ENCODE measurements around the gene PSMD2.
"Not testable (repeated sequence)": the region's sequence is repeated elsewhere in the genome, so short reads cannot be mapped to it uniquely, and the experiment has no call there.

PSMD2 gene

DNA sequence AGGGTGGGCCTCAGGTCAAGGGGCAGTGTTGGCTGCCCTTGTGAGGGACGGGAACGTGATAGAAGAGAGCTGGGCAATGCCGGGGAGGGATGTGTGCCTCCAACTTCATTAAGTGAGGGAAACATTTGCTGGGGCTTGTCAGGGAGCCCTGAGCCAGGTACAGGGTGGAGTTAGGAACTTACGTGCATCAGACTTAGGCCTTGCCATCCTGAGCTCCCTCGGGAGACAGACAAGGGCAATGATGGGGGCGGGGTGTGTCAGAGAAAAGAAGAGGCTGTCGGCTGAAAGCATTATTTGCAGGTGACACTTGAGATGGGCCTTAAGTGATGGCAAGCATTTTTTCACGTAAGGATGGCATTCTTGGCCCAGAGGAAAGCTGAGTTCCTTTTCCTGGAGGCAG, 40.0 kb downstream of the PSMD2 start:
- no peak for DNase-seq (ENCODE audit: low read depth, low spot score)

DNA sequence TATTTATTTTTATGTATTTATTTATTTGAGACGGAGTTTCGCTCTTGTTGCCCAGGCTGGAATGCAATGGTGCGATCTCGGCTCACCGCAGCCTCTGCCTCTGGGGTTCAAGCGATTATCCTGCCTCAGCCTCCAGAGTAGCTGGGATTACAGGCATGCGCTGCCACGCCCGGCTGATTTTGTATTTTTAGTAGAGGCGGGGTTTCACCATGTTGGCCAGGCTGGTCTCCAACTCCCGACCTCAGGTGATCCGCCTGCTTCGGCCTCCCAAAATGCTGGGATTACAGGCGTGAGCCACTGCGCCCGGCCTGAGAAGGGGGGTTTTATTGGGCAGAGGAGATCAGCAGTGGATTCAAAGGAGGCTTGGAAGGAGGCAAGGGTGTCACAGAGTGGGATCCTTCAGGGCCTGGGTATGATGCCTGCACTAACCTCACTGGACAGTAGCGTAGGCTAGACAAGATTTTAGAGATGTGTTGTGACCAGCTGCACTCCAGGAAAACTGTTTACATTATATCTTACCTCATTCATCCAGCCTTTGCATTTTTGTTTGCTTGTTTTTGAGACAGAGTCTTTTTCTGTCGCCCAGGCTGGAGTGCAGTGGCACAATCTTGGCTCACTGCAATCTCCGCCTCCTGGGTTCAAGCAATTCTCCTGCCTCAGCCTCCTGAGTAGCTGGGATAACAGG, 40.6 kb downstream of the PSMD2 start:
- not testable (repeated sequence) for DNase-seq (ENCODE audit: low read depth, low spot score)

DNA sequence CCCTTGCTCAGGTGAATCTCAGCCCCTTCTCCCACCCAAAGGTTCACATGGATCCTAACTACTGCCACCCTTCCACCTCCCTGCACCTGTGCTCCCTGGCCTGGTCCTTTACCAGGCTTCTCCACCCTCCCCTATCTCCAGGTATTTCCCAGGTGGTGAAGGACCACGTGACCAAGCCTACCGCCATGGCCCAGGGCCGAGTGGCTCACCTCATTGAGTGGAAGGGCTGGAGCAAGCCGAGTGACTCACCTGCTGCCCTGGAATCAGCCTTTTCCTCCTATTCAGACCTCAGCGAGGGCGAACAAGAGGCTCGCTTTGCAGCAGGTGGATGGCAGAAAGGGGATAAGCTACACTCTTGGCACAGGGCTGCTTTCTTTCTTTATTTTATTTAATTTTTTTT, 42.9 kb downstream of the PSMD2 start:
- no peak for DNase-seq (ENCODE audit: low read depth, low spot score)

DNA sequence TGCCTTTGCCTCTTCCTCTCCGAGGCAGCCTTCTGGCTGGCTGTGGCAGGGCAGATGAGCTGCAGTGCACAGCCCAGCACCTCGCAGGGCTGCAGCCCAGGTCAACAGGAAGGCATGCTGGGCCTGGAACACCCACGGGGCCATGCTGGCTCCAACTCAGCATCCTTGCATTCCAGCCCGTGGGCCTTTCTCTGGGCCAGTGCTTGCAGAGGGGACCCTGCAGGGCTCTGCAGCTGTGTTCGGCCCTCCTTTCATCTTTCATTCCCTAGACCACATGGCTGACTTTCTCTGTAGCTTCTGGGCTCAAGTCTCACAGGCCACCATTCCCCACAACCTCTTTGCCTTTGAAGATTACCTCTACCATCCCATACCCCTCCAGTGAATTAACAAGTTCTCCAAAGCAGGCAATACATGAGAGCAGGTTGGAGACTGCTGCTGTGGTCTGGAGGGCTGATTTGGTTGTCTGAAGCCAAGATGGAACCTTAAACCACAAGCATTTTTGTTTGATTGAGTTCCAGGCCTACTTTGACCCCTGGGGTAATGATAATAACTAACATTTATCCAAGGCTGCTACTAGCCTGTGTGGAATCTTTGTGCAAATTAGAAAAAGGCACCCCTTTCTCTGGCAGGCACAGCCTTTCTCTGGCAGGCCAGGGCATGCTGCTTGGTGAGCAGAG, 44.3 kb downstream of the PSMD2 start:
- no peak for DNase-seq (ENCODE audit: low read depth, low spot score)

DNA sequence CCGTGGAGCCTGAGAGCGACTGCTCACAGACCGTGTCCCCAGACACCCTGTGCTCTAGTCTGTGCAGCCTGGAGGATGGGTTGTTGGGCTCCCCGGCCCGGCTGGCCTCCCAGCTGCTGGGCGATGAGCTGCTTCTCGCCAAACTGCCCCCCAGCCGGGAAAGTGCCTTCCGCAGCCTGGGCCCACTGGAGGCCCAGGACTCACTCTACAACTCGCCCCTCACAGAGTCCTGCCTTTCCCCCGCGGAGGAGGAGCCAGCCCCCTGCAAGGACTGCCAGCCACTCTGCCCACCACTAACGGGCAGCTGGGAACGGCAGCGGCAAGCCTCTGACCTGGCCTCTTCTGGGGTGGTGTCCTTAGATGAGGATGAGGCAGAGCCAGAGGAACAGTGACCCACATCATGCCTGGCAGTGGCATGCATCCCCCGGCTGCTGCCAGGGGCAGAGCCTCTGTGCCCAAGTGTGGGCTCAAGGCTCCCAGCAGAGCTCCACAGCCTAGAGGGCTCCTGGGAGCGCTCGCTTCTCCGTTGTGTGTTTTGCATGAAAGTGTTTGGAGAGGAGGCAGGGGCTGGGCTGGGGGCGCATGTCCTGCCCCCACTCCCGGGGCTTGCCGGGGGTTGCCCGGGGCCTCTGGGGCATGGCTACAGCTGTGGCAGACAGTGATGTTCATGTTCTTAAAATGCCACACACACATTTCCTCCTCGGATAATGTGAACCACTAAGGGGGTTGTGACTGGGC, 45.7 kb downstream of the PSMD2 start:
- DNase-seq (ENCODE audit: low read depth, low spot score) = no peak

DNA sequence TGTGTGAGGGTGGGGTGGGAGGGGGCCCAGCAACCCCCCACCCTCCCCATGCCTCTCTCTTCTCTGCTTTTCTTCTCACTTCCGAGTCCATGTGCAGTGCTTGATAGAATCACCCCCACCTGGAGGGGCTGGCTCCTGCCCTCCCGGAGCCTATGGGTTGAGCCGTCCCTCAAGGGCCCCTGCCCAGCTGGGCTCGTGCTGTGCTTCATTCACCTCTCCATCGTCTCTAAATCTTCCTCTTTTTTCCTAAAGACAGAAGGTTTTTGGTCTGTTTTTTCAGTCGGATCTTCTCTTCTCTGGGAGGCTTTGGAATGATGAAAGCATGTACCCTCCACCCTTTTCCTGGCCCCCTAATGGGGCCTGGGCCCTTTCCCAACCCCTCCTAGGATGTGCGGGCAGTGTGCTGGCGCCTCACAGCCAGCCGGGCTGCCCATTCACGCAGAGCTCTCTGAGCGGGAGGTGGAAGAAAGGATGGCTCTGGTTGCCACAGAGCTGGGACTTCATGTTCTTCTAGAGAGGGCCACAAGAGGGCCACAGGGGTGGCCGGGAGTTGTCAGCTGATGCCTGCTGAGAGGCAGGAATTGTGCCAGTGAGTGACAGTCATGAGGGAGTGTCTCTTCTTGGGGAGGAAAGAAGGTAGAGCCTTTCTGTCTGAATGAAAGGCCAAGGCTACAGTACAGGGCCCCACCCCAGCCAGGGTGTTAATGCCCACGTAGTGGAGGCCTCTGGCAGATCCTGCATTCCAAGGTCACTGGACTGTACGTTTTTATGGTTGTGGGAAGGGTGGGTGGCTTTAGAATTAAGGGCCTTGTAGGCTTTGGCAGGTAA, 46.5 kb downstream of the PSMD2 start:
- DNase-seq (ENCODE audit: low read depth, low spot score) = no peak

DNA sequence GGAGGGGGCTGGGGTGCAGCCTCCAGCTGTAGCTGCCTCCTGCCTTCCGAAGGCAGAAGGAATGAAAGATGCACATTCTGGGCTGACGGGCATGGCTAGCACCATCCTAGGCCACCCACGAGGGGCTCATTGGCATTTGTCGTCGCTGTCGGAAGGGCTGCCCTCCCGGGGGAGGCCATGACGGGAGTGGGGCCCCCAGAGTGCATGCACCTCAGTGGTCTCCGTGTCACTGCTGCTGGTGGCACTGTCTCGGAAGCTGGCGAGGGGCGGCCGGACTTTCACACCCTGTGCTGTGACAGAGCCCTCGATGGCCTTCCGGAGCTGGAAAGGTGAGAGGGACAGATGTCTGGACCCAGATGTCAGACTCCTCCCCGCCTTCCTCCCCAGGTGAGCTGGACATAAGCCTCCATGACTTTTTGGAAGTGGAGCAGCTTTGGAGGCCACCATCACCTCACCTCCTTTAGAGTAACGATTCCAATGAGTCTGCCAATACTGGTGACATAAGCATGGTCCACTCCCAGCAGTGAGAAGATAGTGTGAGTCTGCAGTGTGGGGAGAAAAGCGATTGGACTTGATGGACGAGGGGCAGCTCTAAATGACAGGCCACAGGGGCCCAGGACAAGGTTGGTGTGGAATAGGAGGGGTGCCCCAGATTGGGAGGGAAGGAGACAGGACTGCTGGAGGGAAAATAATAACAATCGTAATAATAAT, 47.6 kb downstream of the PSMD2 start:
- no peak for DNase-seq (ENCODE audit: low read depth, low spot score)

DNA sequence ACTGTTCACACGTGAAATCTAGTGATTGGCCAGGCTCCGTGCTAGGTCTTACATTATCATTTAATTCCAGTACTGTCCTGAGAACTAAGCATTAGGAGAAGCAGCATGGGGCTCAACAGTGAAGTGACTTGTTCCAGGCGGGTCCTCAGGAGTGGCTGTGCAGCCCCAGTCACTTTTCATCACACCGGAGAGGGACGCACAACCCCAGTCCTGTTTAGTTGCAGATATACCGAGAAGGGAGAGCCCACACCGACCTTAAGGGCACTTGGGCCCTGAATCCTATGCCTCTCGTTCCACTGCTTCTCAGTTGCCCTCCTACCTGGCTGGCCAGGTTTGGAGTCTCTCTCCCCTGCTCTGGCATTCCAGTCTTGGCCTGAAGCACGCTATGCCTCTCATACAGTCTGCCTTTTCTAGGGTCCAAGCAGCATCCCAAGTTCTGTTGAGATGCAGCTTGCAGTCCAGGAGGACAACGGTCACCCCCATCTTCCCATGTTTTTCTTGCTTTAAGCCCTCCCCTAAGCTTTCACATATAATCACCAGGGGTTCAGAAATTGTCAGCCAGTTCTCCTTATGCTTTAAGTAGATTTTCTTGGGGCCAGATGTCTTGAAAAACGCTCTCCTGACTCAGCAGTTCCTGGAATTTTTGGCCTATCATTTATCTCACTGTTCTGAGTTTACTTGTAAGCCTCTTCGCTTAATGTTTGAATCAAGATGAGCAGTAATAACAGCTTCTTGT, 48.4 kb downstream of the PSMD2 start:
- DNase-seq (ENCODE audit: low read depth, low spot score) = no peak

DNA sequence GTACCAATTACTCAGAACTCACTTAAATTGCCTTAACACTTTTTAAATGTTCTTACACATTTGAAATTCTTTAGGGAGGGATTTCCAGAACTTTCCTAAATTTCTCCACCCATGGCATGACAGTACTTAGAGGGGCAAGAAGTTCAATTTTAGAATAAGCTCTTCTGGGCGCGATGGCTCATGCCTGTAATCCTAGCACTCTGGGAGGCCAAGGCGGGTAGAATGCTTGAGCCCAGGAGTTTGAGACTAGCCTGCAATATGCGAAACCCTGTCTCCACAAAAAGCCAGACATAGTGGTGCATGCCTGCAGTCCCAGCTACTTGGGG, 49.0 kb downstream of the PSMD2 start:
- DNase-seq (ENCODE audit: low read depth, low spot score) = no peak

DNA sequence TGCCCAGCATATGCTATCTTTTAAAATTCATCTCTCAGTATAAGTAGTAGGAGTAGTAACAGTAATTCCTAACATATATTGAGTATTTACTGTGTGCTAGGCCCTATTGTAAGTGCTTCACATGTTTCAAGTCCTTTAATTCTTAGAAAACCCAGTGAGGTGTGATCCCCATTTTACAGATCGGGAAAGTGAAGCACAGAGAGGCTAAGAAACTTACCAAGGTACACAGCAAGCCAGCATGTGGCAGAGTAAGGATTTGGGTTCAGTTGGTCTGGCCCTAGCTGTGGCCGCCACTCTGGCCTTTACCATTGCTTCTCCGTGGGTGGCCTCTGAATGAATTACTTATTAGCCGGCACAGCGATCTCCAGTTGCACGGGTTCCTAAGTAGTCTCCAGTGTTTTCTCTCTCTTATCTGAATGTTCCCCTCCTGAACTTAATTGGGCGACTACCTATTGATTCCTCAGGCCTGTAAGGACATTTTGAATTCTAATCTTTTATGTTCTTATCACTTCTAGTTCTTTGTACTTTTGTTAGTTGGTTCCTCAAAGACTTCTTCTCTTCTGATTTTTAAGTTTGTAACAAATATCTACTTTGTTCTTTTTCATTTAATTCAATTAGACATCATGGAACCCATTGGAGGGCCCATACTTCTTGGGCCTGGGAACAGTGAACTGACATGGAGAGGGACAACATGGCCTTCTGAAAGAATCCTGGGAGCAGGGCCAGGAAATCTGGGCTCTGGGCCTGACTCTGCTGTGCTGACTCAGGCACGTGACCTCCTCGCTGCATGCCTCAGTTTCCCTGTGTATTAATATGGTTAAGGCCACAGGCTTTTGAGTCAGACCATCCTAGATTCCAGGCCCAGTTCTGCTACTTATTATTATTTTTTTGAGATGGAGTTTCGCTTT, 50.8 kb downstream of the PSMD2 start:
- DNase-seq (ENCODE audit: low read depth, low spot score) = no peak

DNA sequence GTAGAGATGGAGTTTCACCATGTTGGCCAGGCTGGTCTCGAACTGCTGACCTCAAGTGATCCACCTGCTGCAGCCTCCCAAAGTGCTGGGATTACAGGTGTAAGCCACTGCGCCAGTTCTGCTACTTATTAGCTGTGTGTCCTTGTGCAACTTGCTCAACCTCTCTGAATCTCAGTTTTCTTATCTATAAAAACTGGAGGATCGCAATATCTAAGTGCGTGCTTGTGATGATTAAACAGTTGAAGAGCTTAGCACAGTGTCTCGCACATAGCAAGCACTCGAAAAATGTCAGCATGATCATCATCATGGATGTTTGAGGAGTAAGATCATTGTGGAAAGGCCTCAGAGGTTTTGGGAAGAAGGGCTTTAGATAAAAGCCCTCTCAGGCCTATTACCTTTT, 51.6 kb downstream of the PSMD2 start:
- no peak for DNase-seq (ENCODE audit: low read depth, low spot score)

DNA sequence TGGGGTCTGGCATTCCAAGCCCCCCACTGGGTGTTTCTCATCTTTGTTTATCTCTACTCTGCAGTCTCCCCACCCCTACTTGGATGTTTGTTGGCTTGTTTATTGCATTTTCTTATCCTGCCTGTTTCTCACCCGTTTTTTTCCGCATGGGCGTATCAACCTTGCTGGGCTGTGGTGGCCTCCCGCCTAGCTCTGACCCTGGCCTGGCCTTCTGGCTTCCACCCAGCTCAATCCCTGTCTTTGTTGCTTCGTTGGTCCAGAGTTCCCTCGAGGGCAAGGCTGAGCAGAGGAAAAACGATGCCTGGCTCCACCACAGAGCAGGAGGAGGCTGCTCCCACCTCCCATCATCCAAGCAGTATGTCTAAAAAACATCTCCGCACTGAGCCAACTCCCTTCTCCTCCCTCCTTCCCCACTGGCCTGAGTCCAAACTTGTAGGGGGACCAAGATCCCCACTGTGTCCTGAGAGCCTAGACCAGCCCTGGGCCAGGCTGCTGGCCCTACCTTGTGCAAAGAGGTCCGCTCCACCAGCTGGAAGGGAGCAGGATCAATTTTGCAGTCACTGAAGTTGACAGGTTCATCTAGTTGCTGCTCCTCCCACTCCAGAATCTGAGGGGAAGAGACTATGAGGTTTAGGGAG, 52.6 kb downstream of the PSMD2 start:
- DNase-seq (ENCODE audit: low read depth, low spot score) = no peak

DNA sequence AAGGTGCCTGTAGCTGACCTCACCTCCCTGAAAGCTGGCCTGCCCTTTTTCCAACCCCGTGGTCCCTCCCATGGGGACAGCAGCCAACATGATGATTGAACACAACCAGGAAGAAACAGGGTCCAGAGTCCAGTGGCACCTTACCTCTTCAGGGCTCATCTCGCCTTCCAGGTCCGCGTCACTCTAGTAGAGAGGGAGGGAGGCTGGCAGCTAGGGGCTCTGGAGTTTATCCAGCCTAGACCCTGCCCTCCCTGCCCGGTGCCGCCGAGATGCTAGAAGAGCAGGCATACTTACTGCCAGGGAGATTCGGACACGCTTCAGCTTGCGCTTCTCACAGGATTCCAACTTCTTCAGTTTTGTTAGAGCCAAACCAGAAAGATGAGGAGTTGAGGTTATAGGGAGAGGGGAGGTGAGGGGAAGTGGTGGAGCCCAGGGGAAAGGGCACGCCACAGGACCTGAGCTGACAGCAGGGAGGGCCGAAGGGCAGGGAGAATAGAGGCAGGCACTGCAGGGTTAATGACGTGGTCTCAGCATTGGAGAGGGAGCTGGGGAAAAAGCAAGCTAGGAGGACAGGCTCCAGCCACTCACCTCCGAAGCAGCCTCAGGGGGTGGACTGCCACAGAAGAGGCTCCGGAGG, 53.2 kb downstream of the PSMD2 start:
- DNase-seq (ENCODE audit: low read depth, low spot score) = no peak

DNA sequence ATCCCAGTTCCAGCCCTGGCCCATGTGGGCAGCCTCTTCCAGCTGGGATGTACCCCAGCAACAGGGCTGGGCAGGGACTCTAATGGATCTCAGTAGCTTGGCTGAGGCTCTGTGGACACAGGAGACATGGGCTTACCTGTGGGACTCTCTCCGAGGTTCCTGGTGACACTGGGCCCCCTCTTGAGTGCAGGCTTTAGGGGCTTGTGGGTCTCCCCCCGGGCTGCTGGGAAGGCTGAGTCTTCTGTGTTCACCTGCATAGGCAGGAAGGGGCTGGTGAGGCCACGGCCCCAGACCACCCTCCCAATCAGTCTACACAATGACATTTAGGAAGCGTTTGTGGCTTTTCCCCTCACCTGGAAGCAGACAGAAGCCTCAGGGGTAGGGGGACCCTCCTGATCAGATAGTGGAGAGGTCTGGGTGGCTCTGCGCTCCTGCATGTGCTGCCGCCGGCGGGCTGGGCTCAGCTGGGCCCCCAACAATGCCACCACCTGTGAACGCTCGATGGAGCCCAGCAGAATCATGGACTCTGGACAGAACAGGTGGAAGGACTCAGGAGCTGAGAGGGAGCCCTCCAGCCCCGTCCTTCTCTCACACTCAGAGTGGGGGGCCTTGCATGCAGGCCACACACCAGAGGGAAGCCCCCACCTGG, 54.0 kb downstream of the PSMD2 start:
- no peak for DNase-seq (ENCODE audit: low read depth, low spot score)

DNA sequence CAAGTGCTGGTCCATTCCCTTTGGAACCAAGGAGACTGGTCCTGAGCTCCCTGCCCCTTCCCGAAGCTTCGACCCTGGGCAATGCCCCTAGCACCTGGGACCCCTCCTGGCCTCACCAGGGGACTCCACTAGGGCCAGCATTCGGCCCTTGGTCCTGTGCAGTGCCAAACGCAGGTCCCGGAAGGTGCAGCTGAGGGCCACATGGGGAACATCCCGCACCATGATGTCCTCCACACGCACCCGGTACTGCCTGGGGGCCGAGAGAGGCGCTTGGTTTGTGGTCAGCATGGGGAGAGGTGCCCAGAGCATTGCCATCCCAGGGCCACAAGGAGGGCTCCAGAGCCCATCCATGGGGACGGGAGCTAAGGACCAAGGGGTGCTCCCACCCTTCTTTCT, 54.5 kb downstream of the PSMD2 start:
- no peak for DNase-seq (ENCODE audit: low read depth, low spot score)

DNA sequence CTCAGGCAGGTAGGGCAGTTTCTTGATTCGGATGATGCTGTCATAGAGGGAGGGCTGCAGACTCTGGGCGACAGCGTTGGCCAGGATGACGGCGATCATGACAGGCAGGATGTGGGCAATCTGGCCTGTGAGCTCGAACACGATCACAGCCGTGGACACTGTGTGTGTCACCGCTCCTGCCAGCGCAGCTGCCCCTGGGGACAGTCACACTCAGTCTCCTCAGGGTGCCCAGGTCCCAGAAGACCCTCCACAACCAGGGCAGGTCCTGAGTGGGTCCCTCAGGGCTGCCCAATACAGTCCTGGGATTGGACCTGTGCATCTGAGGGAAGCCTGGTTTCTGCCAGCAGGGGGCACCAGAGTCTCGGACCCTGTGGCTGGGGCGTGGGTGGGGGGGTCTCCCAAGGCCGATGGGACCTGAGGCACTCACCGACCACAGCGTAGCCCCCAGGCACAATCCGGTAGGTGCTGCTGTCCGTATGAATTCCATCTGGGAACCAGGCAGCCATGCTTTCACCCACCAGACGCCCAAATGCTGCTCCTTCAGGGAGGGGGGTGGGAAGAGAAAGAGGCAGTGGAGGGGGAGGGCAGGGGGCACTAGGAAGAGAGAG, 55.2 kb downstream of the PSMD2 start:
- DNase-seq (ENCODE audit: low read depth, low spot score) = peak; percentile 32

DNA sequence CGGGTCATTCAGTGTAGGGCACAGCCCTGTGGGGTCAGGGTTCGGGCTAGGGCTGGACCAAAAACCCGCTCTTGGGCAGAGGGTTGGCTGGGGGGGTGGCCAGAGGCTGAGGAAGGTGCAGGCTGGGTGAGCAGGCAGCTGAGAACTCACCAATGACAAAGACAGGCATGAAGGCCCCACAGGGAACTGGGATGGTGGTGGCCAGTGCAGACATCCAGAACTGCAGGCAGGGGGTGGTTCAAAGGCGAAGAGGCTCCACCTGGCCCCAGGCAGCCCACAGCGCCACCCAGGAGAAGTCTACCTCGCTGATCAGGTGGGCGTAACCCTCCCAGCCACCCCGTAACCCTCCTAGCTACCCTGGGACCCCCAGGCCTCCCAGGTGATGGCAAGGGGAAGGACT, 55.7 kb downstream of the PSMD2 start:
- no peak for DNase-seq (ENCODE audit: low read depth, low spot score)

Data from activated naive CD8-positive, alpha-beta T cell treated with anti-CD3 and anti-CD28 coated beads, Interleukin-2, amount 50 U/mL, for 16 hours (primary cell).